PC-9 (cell line): ENCODE data around the gene LRP1B.

Experiments used
- CTCF ChIP-seq: fragments of 200-600 bp; sonication (generic); conservative IDR thresholded peaks from 2 replicates; pipeline ENCODE4 v1.6.1; 2017; ENCODE audit warnings: mixed run types, antibody characterized with exemption, mild to moderate bottlenecking, moderate library complexity
- EZH2 ChIP-seq: fragments of 200-600 bp; sonication (generic); IDR thresholded peaks from 2 replicates; pipeline ENCODE4 v1.8.0; 2017; ENCODE audit warnings: antibody characterized with exemption, low read depth

GRCh38 chr2:140422759-140423158 lies 1708.1 kb downstream of the LRP1B start:
- TF ChIP-seq CTCF, result no peak
- no peak for TF ChIP-seq EZH2
